CD4-positive, CD25-positive, alpha-beta regulatory T cell (primary cell): ENCODE data around the gene PLCL1. TPM values are rescaled to one million over a fixed set of nuclear protein-coding genes. Genes with fewer than 3 reads are reported as not detected.

Experiments used
- ATAC-seq, 2 donors: fragments of 150-1000 bp; cut with Tn5 transposase; one replicate each; pipeline ENCODE4 v1.10.0; 2021; ENCODE audit warnings: low read depth in 2 of 2, moderate number of reproducible peaks in 2 of 2, moderate library complexity in 1 of 2
- DNase-seq, 3 donors: peaks; one replicate each; pipeline versions ENCODE4 v3.0.0 to v3.0.0-alpha.2; 2012 to 2022; ENCODE audit warnings: mixed read lengths in 1 of 3
- H3K27ac ChIP-seq: one replicate; pipeline ENCODE4 v1.7.0; 2013; ENCODE audit warnings: mild to moderate bottlenecking, low read length; ENCODE audit not compliant: insufficient read depth, poor library complexity, severe bottlenecking
- H3K27me3 ChIP-seq: one replicate; pipeline ENCODE4 v1.7.0; 2013; ENCODE audit warnings: low read length; ENCODE audit not compliant: control insufficient read depth, insufficient read depth
- H3K36me3 ChIP-seq: one replicate; pipeline ENCODE4 v1.7.0; 2013; ENCODE audit warnings: mild to moderate bottlenecking, low read length, moderate library complexity; ENCODE audit not compliant: control insufficient read depth, insufficient read depth
- H3K4me1 ChIP-seq: 2 replicates; pipeline ENCODE4 v1.7.0; 2013; ENCODE audit warnings: mild to moderate bottlenecking, low read length; ENCODE audit not compliant: insufficient read depth, control insufficient read depth, poor library complexity, severe bottlenecking
- H3K4me3 ChIP-seq: one replicate; pipeline ENCODE4 v1.7.0; 2013; ENCODE audit warnings: low read depth, mild to moderate bottlenecking, low read length, moderate library complexity
- H3K9me3 ChIP-seq, 2 experiments: 1 replicate in 1 of 2; 2 replicates in 1 of 2; pipeline ENCODE4 v1.7.0; 2013; ENCODE audit warnings: low read length in 2 of 2, mild to moderate bottlenecking in 1 of 2, moderate library complexity in 1 of 2; ENCODE audit not compliant: control insufficient read depth in 2 of 2
- H3K27ac Mint-ChIP-seq, 3 donors: one replicate each; pipeline ENCODE4 v1.8.0; 2020 to 2022; ENCODE audit warnings: mild to moderate bottlenecking in 3 of 3, mixed read lengths in 3 of 3, moderate library complexity in 2 of 3
- H3K27me3 Mint-ChIP-seq: one replicate; pipeline ENCODE4 v1.8.0; 2022; ENCODE audit warnings: mild to moderate bottlenecking, mixed read lengths
- H3K36me3 Mint-ChIP-seq: one replicate; pipeline ENCODE4 v1.8.0; 2020; ENCODE audit warnings: mixed read lengths
- H3K4me1 Mint-ChIP-seq, 4 donors: one replicate each; pipeline ENCODE4 v1.8.0; 2020 to 2022; ENCODE audit warnings: mixed read lengths in 4 of 4, mild to moderate bottlenecking in 1 of 4
- H3K4me3 Mint-ChIP-seq, 4 donors: one replicate each; pipeline ENCODE4 v1.8.0; 2020 to 2022; ENCODE audit warnings: mild to moderate bottlenecking in 4 of 4, mixed read lengths in 4 of 4, moderate library complexity in 3 of 4
- H3K9me3 Mint-ChIP-seq, 7 donors: one replicate each; pipeline ENCODE4 v1.8.0; 2020 to 2022; ENCODE audit warnings: mixed read lengths in 7 of 7, mild to moderate bottlenecking in 3 of 7, moderate library complexity in 2 of 7
- polyA plus RNA-seq, 4 donors: library from polyadenylated mRNA; unstranded; fragments of 300-500 nt; fragmentation: Illumina TruSeq; gene quantifications; one replicate each; pipeline ENCODE4 v1.2.3, GENCODE V29; 2021
- total RNA-seq: library from RNA; stranded (reverse); gene quantifications from one replicate; pipeline ENCODE4 v1.2.3, GENCODE V29; 2022

The PLCL1 gene
- total and polyA plus RNA-seq, 5 donors from 2014 or later = 17.3 to 37.8 (median 19.2) TPM

- Mint-ChIP-seq H3K27me3 (no peaks in the 10 kb centered on the region), H3K4me1 (peaks cover 20 to 61% (median 45%) of the 10 kb centered on the region in 4 donors), H3K4me3 (no peak overlapping the region), H3K36me3 (peaks cover 29% of the 10 kb centered on the region), H3K9me3 (peaks cover 0 to 5% (median 0%) of the 10 kb centered on the region in 7 donors), H3K27ac (peak overlapping the region; percentile 0 to 74 (median 9))
- Histone ChIP-seq H3K4me1 (no peaks in the 10 kb centered on the region), H3K9me3 (no peaks in the 10 kb centered on the region), H3K4me3 (no peak overlapping the region), H3K27me3 (no peaks in the 10 kb centered on the region), H3K36me3 (peaks cover 2% of the 10 kb centered on the region), H3K27ac (no peak overlapping the region)
- ATAC-seq (no peak), DNase-seq (no peak)
Observed at GRCh38 chr2:197975931-197976519, 171.6 kb downstream of the PLCL1 start.

DNA sequence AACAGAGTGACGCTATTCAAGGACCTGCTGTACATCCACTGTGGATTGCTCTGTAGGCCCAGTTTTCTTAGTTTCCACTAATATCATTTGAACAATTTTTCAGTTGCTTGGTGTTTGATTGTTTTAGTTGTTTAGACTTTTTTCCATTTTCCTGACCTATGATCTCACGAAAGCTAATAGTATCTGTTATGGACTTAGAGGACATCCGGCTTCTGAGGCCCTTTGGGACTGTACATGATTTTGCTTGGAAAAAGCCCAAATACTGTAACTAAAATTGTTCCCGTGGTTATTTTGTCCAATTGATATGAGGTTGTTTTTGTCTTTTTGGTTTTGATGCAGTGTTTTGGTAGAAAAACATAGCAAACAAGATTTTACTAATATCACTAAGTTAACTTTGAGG lies 174.6 kb downstream of the PLCL1 start:
- Histone ChIP-seq H3K4me3 (no peak overlapping the region), H3K27ac (no peak overlapping the region), H3K4me1 (no peaks in the 10 kb centered on the region), H3K9me3 (no peaks in the 10 kb centered on the region), H3K27me3 (no peaks in the 10 kb centered on the region), H3K36me3 (peaks cover 2% of the 10 kb centered on the region)
- DNase-seq (no peak), ATAC-seq (no peak)
- peaks cover 0 to 5% (median 0%) of the 10 kb centered on the region in 7 donors for H3K9me3 Mint-ChIP-seq
- H3K27me3 Mint-ChIP-seq = no peaks in the 10 kb centered on the region
- H3K4me3 Mint-ChIP-seq = no peak overlapping the region
- H3K36me3 Mint-ChIP-seq = peaks cover 29% of the 10 kb centered on the region
- no peak overlapping the region for H3K27ac Mint-ChIP-seq
- H3K4me1 Mint-ChIP-seq = peaks cover 13 to 61% (median 37%) of the 10 kb centered on the region in 4 donors

DNA sequence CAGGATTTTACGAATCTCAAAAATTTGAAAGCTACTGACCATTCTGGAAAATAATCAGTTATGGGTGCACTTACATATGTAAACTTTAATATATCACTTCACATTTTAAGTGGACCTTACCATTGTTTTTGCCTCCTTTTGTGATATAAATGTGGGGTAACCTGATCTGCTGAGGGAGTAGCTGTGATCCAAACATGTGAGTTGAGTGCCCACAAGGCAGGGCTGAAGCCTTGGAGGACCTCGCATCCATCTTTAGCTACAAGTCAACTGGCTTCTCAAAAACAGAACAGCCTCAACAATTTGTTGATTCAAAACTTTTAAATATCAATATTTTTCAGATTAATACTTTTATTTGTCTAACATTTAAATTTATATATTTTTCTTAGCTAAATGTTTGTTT lies 178.2 kb downstream of the PLCL1 start:
- ATAC-seq (no peak), DNase-seq (no peak)
- Histone ChIP-seq H3K4me3 (no peak overlapping the region), H3K9me3 (no peaks in the 10 kb centered on the region), H3K27me3 (no peaks in the 10 kb centered on the region), H3K36me3 (peaks cover 2% of the 10 kb centered on the region), H3K27ac (no peak overlapping the region), H3K4me1 (no peaks in the 10 kb centered on the region)
- peaks cover 0 to 2% (median 0%) of the 10 kb centered on the region in 7 donors for H3K9me3 Mint-ChIP-seq
- H3K36me3 Mint-ChIP-seq = peaks cover 15% of the 10 kb centered on the region
- peaks cover 16 to 64% (median 32%) of the 10 kb centered on the region in 4 donors for H3K4me1 Mint-ChIP-seq
- no peaks in the 10 kb centered on the region for H3K27me3 Mint-ChIP-seq
- peak overlapping the region in 1 of 3 donors; percentile 10 for H3K27ac Mint-ChIP-seq
- no peak overlapping the region for H3K4me3 Mint-ChIP-seq

GRCh38 chr2:197985029-197985638 lies 180.7 kb downstream of the PLCL1 start:
- peaks cover 18% of the 10 kb centered on the region for H3K36me3 Mint-ChIP-seq
- DNase-seq (no peak), ATAC-seq (no peak)
- Histone ChIP-seq H3K27me3 (no peaks in the 10 kb centered on the region), H3K9me3 (peaks cover 0 to 2% of the 10 kb centered on the region in 2 experiments), H3K4me3 (no peak overlapping the region), H3K36me3 (peaks cover 1% of the 10 kb centered on the region), H3K27ac (no peak overlapping the region), H3K4me1 (no peaks in the 10 kb centered on the region)
- no peak overlapping the region for H3K4me3 Mint-ChIP-seq
- no peak overlapping the region for H3K27ac Mint-ChIP-seq
- peaks cover 17 to 59% (median 35%) of the 10 kb centered on the region in 4 donors for H3K4me1 Mint-ChIP-seq
- peaks cover 0 to 9% (median 2%) of the 10 kb centered on the region in 7 donors for H3K9me3 Mint-ChIP-seq
- no peaks in the 10 kb centered on the region for H3K27me3 Mint-ChIP-seq

GRCh38 chr2:197986977-197987376 lies 182.6 kb downstream of the PLCL1 start:
- Mint-ChIP-seq H3K27me3 (no peaks in the 10 kb centered on the region), H3K4me1 (peaks cover 23 to 60% (median 33%) of the 10 kb centered on the region in 4 donors), H3K9me3 (peaks cover 2 to 15% (median 5%) of the 10 kb centered on the region in 7 donors), H3K36me3 (peaks cover 29% of the 10 kb centered on the region), H3K4me3 (no peak overlapping the region), H3K27ac (peak overlapping the region in 1 of 3 donors; percentile 69)
- Histone ChIP-seq H3K27me3 (no peaks in the 10 kb centered on the region), H3K36me3 (peaks cover 3% of the 10 kb centered on the region), H3K9me3 (peaks cover 0 to 4% of the 10 kb centered on the region in 2 experiments), H3K4me3 (no peak overlapping the region), H3K4me1 (no peaks in the 10 kb centered on the region), H3K27ac (no peak overlapping the region)
- ATAC-seq (no peak), DNase-seq (no peak)

GRCh38 chr2:197990356-197990755 lies 186.0 kb downstream of the PLCL1 start:
- H3K36me3 ChIP-seq = peaks cover 3% of the 10 kb centered on the region
- H3K27ac ChIP-seq = no peak overlapping the region
- peak overlapping the region in 2 of 3 donors; percentile 12 to 50 for H3K27ac Mint-ChIP-seq
- H3K9me3 ChIP-seq = peaks cover 0 to 4% of the 10 kb centered on the region in 2 experiments
- H3K4me1 Mint-ChIP-seq = peaks cover 45 to 74% (median 51%) of the 10 kb centered on the region in 4 donors
- peaks cover 28% of the 10 kb centered on the region for H3K4me1 ChIP-seq
- no peak overlapping the region for H3K4me3 Mint-ChIP-seq
- H3K9me3 Mint-ChIP-seq = peaks cover 3 to 17% (median 7%) of the 10 kb centered on the region in 7 donors
- no peak for ATAC-seq
- no peak for DNase-seq
- H3K27me3 Mint-ChIP-seq = no peaks in the 10 kb centered on the region
- H3K27me3 ChIP-seq = no peaks in the 10 kb centered on the region
- H3K4me3 ChIP-seq = no peak overlapping the region
- H3K36me3 Mint-ChIP-seq = peaks cover 39% of the 10 kb centered on the region

DNA sequence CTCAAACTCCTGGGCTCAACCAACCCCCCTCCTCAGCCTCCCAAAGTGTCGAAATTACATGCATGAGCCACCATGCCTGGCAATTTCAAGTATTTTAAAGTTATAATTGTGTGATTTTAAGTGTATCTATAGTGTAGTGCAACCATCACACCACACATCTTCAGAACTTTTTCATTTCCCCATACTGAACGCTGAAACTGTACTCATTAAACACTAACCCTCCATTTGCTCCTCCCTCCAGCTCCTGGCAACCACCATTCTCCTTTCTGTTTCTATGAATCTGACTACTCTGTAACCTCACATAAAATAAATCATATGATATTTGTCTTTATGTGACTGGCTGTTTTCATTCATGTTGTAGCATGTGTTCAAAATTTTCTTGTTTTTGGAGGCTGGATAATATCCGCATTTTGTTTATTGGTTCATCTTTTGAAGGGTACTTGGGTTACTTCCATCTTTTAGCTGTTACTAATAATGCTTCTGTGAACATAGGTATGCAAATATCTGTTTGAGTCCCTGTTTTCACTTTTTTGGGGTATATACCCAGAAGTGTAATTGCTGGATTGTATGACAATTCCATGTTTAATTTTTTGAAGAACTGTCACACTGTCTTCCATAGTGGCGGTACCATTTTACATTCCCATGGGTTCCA lies 188.2 kb downstream of the PLCL1 start:
- peaks cover 3% of the 10 kb centered on the region for H3K36me3 ChIP-seq
- H3K4me1 ChIP-seq = peaks cover 51% of the 10 kb centered on the region
- H3K36me3 Mint-ChIP-seq = peaks cover 39% of the 10 kb centered on the region
- no peaks in the 10 kb centered on the region for H3K27me3 Mint-ChIP-seq
- no peaks in the 10 kb centered on the region for H3K27me3 ChIP-seq
- peak overlapping the region in 2 of 4 donors; percentile 32 to 53 for H3K4me3 Mint-ChIP-seq
- ATAC-seq = no peak
- peaks cover 0 to 4% of the 10 kb centered on the region in 2 experiments for H3K9me3 ChIP-seq
- H3K27ac ChIP-seq = no peak overlapping the region
- H3K4me3 ChIP-seq = no peak overlapping the region
- peak overlapping the region; percentile 71 to 99 (median 81) for H3K27ac Mint-ChIP-seq
- peak in 1 of 3 donors; percentile 38 for DNase-seq
- peaks cover 56 to 84% (median 61%) of the 10 kb centered on the region in 4 donors for H3K4me1 Mint-ChIP-seq
- H3K9me3 Mint-ChIP-seq = peaks cover 3 to 17% (median 7%) of the 10 kb centered on the region in 7 donors
